GM21447 (cell line): ENCODE data around the gene MTAP.

Experiments used
- ATAC-seq: cut with Tn5 transposase; IDR thresholded peaks from one replicate; pipeline ENCODE4 v1.9.1; 2021; ENCODE audit not compliant: unreplicated experiment

MTAP gene

GRCh38 chr9:21802418-21803000, at the start of gene MTAP:
Gene MTAP (plus strand): TSS chr9:21802636. CDS start chr9:21802749, 113 bp downstream.
- ATAC-seq = peak; percentile 85

- ATAC-seq = no peak
Measured at GRCh38 chr9:21753523-21753922, 48.9 kb upstream of the MTAP start.

GRCh38 chr9:21754741-21755140, 47.7 kb upstream of the MTAP start:
- ATAC-seq = no peak

- no peak for ATAC-seq
Measured at GRCh38 chr9:21758540-21758939, 43.9 kb upstream of the MTAP start.

GRCh38 chr9:21761309-21761901, 41.0 kb upstream of the MTAP start:
- ATAC-seq = peak; percentile 75

GRCh38 chr9:21762064-21762463, 40.4 kb upstream of the MTAP start:
- no peak for ATAC-seq

GRCh38 chr9:21764846-21765245, 37.6 kb upstream of the MTAP start:
- no peak for ATAC-seq

GRCh38 chr9:21766096-21766495, 36.3 kb upstream of the MTAP start:
- ATAC-seq = no peak

GRCh38 chr9:21770871-21771560, 31.4 kb upstream of the MTAP start:
- no peak for ATAC-seq

GRCh38 chr9:21777701-21778100, 24.7 kb upstream of the MTAP start:
- no peak for ATAC-seq

GRCh38 chr9:21778304-21778703, 24.1 kb upstream of the MTAP start:
- no peak for ATAC-seq

- no peak for ATAC-seq
Measured at GRCh38 chr9:21779397-21779796, 23.0 kb upstream of the MTAP start.

GRCh38 chr9:21781656-21782055, 20.8 kb upstream of the MTAP start:
- no peak for ATAC-seq

GRCh38 chr9:21782205-21782604, 20.2 kb upstream of the MTAP start:
- no peak for ATAC-seq

- no peak for ATAC-seq
Measured at GRCh38 chr9:21788752-21789151, 13.7 kb upstream of the MTAP start.

GRCh38 chr9:21789541-21790037, 12.8 kb upstream of the MTAP start:
- ATAC-seq = peak; percentile 98

- no peak for ATAC-seq
Measured at GRCh38 chr9:21795483-21795882, 7.0 kb upstream of the MTAP start.

GRCh38 chr9:21796768-21797167, 5.7 kb upstream of the MTAP start:
- ATAC-seq = no peak

- no peak for ATAC-seq
Measured at GRCh38 chr9:21800931-21801682, 1.3 kb upstream of the MTAP start.

- ATAC-seq = peak; percentile 9
Measured at GRCh38 chr9:21801683-21802417, 586 bp upstream of the MTAP start.

- ATAC-seq = no peak
Measured at GRCh38 chr9:21803649-21804048, 1.2 kb downstream of the MTAP start.
